Left hindlimb (tissue), 1 donor: Measurements from ENCODE around the gene ZNF835.

Experiments used
- DNase-seq: peaks from one replicate; pipeline ENCODE4 v3.0.0-alpha.2; 2018

Gene ZNF835

DNA sequence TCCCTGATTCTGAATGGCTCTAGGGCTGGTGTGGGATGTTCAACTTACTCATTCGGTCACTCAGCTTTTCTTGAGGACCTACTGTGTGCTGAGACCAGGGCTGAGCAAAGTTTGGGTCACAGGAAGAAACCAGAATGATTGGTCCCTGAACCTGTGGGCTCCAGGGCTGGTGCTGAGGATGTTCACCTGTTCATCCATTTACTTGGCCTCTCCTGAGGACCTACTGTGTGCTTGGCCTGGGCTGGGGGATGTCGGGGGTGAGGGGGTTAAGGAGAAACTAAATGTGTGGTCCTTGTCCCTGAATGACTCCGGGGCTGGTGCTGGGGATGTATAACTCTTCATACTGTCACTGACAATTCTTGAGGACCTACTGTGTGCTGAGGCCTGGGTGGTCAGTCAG, 10.3 kb downstream of the ZNF835 start:
- DNase-seq: no peak

DNA sequence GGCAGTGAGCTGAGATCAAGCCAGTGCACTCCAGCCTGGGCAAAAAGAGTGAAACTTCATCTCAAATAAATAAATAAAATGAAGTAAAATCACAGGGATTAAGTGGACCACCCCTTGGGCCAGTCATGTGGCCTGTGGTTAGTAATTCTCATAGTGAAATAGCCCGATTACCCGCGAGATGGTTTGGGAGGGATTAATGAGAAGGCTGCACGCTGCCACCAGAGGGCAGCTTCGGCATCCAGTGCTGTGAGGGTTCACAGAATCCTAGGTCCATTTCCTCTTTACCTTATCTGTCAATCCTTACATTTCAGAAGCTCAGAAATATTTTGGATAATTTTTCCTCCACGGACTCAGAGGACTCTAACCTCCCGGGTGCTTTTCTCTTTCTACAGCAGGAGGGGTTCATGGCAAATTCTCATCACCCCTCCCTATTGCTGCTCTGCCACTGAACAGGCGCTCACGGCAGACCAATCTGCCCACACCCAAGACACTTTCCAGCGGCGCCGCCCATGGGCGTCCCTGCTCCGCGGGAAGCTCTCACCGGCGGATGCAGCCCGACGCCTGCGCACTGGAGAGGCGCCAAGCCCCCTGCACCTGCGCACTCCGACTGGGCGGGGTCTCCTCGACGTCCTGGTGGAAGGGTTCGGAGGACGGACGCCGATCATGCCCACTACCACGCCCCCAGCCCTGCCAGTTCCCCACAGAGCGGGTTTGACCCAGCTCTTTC, 11.0 kb downstream of the ZNF835 start:
- no peak for DNase-seq

DNA sequence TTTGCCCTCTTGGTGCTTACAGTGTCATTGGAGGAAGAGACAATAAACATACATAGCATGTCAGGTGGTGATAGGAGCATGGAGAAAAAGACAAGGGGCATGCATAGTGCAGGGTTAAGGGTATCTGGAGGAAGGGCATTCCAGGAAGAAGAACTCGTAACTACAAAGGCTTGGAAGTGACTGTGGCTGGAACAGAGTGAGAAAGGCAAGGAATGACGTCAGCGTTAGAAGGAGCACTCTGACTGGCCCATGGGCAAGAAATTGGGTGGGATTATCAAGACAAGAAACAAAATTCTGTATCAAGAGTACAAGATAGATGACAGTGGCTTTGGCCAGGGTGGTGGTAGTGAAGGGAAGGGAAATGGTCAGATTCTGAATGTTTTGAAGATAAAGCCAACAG, 17.4 kb downstream of the ZNF835 start:
- DNase-seq: no peak

DNA sequence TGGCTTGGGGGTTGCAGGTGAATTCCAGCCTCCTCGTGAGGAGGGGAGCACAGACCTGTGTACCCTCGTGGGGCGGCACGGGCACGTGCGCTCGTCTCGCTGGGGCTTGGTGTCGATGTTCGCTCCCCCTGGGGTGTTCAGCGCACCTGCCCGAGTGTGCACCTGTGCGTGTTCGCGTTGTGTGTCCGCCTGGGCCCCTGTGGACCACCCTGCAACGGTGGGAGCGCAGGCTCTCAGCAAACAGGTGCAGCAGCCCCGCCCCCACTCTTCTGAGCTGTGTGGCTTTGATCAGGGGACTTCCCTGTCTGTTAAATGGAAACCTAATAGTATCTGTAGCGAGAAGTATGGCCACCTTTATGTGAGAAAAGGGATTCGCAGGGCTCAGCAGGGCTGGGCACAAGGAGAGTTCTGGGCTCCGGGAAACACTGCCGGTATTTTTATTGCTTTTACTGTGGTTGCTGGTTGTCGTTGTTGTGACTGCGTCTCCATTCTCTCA, 28.0 kb downstream of the ZNF835 start:
- DNase-seq: no peak

DNA sequence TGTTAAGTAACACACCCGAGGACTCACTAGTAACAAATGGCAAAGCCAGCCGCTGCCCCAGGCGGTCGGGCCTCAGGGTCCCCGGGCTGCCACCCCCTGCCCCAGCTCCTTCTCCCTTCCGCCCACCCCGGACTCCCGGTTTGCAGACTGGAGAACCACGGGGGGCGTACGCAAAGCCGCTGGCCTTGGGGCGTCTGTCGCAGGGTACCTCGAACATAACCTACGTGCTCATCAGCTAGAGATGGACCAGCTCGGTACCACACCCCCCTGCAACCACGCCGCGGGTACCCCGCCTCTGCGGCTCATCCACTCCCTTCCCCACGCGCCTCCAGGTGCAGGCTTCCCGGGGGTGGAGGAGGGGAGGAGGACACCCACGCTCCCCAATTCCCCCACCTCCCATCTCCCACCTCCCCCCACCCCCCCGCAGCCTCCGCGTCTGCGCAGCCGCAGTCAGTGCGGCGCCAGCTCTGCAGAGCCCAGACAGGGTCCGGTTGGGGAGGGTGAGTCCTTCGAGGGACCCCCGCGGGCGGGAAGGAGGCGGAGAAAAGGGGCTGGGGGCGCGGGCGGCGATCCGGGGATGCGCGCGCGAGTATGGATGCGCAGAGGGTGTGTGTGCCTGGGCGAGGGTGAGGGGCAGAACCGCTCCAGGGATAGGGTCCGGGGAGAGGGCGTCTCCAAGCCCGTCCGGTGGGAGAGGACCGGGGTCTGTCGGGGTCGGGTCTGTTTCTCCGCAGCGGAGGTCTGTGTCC, 28.7 kb downstream of the ZNF835 start, which contains the start of gene SMIM17:
Gene SMIM17 (plus strand): TSS at position 449 of the 749 bp plus-strand sequence. CDS start 2,509 bp downstream, outside the sequence.
- DNase-seq: no peak

DNA sequence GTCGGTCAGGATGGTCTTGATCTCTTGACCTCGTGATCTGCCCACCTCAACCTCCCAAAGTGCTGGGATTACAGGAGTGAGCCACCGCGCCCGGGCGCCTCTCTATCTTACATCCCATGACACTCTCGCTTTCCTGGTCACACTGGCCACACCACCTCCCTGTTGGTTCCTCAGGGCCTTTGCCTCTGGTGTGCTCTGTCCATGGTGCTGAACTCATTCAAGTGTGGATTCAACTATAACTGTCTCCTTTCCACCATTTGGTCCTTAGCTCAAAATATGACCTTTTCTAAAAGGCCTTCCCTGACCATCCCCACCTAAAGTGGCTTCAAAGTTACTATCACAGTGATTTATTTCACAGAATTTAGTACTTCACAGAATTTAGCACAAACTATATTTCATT, 32.3 kb downstream of the ZNF835 start:
- no peak for DNase-seq

DNA sequence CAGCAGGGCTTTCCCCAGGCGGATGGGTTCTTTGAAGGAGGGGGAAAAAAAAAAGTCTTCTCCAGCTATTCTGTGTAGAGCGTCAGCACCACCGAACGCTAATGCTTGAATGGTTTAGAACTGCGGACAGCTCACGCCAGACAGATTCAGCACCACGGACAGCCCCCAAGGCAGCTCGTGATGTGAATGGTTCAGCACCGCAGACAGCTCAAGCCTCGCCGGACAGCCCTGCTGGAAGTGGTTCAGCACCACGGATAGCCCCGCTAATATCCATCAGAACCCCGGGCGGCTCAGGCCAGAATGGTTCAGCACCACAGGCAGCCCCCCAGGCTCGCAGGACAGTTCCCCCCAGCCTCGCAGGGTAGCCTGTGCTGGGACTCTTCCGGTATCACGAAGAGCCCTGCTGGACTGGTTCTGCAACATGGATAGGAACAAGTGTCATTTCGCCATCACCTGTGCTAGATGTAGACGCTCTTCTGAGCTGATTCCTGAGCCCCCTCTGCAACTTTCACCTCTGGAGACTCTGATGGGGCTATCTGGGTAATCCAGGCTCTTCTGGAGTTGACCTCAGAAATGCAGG, 33.5 kb downstream of the ZNF835 start:
- peak; percentile 89 for DNase-seq

DNA sequence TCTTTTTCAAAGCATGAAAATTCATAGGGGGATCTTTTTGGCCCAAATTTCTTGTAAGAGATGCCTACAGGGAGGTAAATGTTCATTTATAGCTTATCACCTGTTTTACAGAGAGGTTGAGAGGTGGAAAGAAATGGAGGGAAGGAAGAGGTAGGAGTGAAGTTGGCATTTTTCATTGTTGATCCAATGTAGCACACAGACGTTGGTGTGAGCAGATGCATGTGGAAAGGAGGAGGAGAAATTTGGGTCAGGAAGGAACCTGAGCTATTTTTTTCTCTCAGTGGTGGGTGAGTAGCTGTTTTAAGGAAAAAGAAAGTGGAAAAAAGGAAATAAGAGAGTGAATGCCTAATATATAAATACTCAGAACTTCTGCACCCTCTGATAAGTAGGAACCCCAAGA, 38.5 kb downstream of the ZNF835 start:
- DNase-seq: no peak

DNA sequence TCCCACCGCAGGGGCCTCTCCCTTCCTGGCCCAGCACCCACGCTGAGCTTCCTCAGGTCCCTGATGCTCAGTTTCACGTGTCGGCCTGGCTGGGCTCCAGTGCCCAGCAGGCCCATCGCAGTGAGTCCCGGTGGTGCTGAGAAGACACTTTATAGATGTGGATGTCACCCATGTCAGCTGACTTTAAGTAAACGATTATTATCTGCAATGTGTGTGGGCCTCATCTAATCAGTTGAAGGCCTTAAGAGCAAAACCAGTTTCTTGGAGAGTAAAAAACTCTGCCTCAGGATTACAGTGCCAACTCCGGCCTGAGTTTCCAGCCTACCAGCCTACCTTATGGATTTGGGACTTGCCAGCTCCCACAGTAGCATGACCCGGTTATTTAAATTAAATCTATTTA, 45.8 kb downstream of the ZNF835 start:
- DNase-seq: no peak

DNA sequence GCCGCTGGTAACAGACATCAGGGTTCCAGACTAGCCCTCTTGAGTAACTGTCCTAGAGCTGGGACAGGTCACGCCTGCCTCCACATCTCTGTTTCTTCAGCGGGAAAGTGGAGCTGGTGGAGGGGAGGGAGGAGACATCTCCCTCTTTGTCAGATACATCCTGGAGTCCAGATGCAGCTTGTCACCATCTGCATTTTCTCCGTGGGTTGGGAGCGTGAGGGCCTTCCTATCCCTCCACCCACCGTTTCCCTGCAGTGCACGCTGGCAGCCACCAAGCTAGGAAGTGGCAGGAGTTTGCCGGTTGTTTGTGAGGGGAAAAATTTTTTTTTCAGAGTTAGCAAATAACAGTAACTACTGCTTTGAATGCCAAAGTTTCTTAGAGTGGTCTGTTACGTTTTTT, 48.6 kb downstream of the ZNF835 start:
- no peak for DNase-seq

DNA sequence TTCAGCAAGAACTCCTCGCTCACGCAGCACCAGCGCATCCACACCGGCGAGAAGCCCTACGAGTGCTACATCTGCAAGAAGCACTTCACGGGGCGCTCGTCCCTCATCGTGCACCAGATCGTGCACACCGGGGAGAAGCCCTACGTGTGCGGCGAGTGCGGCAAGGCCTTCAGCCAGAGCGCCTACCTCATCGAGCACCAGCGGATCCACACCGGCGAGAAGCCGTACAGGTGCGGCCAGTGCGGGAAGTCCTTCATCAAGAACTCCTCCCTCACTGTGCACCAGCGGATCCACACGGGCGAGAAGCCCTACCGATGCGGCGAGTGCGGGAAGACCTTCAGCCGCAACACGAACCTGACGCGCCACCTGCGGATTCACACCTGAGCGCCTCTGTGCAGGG, 49.2 kb downstream of the ZNF835 start:
- no peak for DNase-seq

DNA sequence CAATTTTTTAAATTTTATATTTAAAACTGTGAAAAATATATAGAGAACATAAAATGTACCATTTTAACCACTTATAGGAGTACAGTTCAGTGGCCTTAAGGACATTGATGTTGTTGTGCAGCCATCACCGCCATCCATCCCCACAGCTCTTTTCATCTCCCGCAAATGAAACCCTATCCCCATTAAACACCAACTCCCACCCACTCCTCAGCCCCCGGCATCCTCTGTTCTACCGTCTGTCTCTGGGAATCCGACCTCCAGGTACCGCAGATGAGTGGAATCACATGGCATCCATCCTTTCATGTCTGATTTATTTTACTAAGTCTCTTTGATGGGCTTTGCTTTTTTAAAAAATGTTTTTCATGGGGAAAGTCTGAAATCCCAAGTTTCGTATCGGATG, 52.4 kb downstream of the ZNF835 start:
- no peak for DNase-seq

DNA sequence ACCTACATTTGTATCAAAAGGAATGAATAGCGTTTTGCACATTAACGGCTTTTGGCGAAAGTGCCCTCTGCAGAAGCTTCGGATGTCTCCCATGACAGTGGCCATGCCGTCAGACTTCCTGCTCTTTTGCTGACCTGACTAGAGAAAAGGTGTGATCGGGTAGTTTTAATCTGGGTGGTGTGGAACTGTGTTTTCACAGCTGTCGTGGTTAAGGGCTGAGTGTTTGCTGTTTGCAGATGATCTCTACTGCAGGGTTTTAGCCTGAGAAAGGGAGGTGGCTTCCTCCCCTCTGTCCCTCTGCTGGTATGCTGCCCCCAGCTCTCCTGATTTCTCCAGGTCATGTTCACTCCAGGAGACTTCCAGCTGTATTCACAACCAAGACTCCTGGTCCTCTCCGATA, 54.0 kb downstream of the ZNF835 start:
- DNase-seq: no peak

DNA sequence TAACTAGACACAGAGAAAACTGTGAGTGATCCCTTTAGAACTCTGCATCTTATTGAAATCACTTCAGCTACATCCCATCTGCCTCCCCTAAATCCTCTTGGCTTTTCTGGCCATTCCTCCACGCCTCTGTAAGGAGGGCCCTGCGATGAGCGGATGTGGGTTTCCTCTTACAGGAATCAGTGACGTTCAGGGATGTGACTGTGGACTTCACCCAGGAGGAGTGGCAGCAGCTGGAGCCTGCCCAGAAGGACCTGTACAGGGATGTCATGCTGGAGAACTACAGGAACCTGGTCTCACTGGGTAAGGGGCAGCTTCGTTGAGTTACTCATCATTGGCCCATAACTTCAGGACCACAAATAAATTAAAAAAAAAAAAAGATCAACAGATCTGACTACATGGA, 57.9 kb downstream of the ZNF835 start:
- DNase-seq: no peak

DNA sequence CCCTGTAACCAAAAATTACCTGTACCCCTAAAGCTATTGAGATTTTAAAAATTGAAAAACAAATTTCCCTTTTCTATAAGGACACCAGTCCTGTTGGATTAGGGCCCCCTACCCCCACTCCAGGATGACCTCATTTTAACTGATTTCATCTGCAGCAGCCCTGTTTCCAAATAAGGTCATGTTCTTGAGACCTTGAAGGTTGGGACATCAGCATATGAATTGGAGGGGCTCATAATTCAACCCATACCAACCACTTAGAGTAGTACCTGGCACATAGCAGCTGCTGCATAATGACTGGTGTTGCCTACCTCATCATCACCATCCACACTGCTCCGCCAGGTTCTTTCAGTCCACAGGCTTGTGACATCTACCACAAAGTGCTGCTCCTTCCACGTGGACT, 58.8 kb downstream of the ZNF835 start:
- no peak for DNase-seq
